CD4-positive, alpha-beta memory T cell (primary cell): ENCODE measurements around the gene CCDC102A. TPM values are rescaled to one million over a fixed set of nuclear protein-coding genes. Genes with fewer than 3 reads are reported as not detected.

Source experiments
- CTCF ChIA-PET: fragments of 350-600 bp; sonication (Branson Sonifier 250); formaldehyde crosslinking; loops from one replicate; lab custom pipeline; 2021; ENCODE audit warnings: inconsistent platforms; ENCODE audit not compliant: partially characterized antibody; lab: Charles Lee
- POLR2A ChIA-PET: fragments of 350-600 bp; sonication (Branson Sonifier 250); formaldehyde crosslinking; loops from one replicate; lab custom pipeline; 2021; ENCODE audit not compliant: partially characterized antibody; lab: Charles Lee
- DNase-seq, 5 donors: peaks; one replicate each; pipeline versions ENCODE4 v3.0.0 to v3.0.0-alpha.2; 2020 to 2022; ENCODE audit warnings: mixed read lengths in 1 of 5
- H3K27ac ChIP-seq: one replicate; pipeline ENCODE4 v1.7.0; 2013; ENCODE audit warnings: low read depth, low read length
- H3K27me3 ChIP-seq: 2 replicates; pipeline ENCODE4 v1.7.0; 2013; ENCODE audit warnings: mild to moderate bottlenecking, low read length, moderate library complexity; ENCODE audit not compliant: insufficient read depth
- H3K36me3 ChIP-seq: 2 replicates; pipeline ENCODE4 v1.7.0; 2013; ENCODE audit warnings: mild to moderate bottlenecking, low read length, moderate library complexity; ENCODE audit not compliant: insufficient read depth
- H3K4me1 ChIP-seq: 2 replicates; pipeline ENCODE4 v1.7.0; 2013; ENCODE audit warnings: mild to moderate bottlenecking, low read length, moderate library complexity; ENCODE audit not compliant: insufficient read depth
- H3K4me3 ChIP-seq, 2 donors: one replicate each; pipeline ENCODE4 v1.7.0; 2013; ENCODE audit warnings: low read length in 2 of 2, mild to moderate bottlenecking in 1 of 2
- H3K9me3 ChIP-seq, 2 donors: one replicate each; pipeline ENCODE4 v1.7.0; 2013; ENCODE audit warnings: low read length in 2 of 2, control low read depth in 1 of 2; ENCODE audit not compliant: control insufficient read depth in 1 of 2
- H3K27ac Mint-ChIP-seq, 7 donors: one replicate each; pipeline ENCODE4 v1.8.0; 2020 to 2021; ENCODE audit warnings: mixed read lengths in 7 of 7, mild to moderate bottlenecking in 6 of 7, inconsistent platforms in 3 of 7, moderate library complexity in 3 of 7
- H3K27me3 Mint-ChIP-seq, 2 donors: one replicate each; pipeline ENCODE4 v1.8.0; 2020 to 2021; ENCODE audit warnings: mixed read lengths in 2 of 2
- H3K36me3 Mint-ChIP-seq, 2 donors: one replicate each; pipeline ENCODE4 v1.8.0; 2020 to 2021; ENCODE audit warnings: mixed read lengths in 2 of 2, inconsistent platforms in 1 of 2, mild to moderate bottlenecking in 1 of 2
- H3K4me1 Mint-ChIP-seq, 4 donors: one replicate each; pipeline ENCODE4 v1.8.0; 2020 to 2021; ENCODE audit warnings: mixed read lengths in 4 of 4, mild to moderate bottlenecking in 1 of 4
- H3K4me3 Mint-ChIP-seq, 8 donors: one replicate each; pipeline ENCODE4 v1.8.0; 2020 to 2021; ENCODE audit warnings: mixed read lengths in 8 of 8, mild to moderate bottlenecking in 7 of 8, moderate library complexity in 6 of 8, inconsistent platforms in 3 of 8
- H3K9me3 Mint-ChIP-seq, 8 donors: one replicate each; pipeline ENCODE4 v1.8.0; 2020 to 2021; ENCODE audit warnings: mixed read lengths in 8 of 8, mild to moderate bottlenecking in 5 of 8, inconsistent platforms in 3 of 8, moderate library complexity in 1 of 8
- intact Hi-C: fragments of 100-400 bp; cut with micrococcal nuclease; formaldehyde crosslinking; loops from one replicate; pipeline ENCODE4 v1.15.1; 2023
- polyA plus RNA-seq, 2 donors: library from polyadenylated mRNA; unstranded; fragments of 300-500 nt; fragmentation: Illumina TruSeq; gene quantifications; one replicate each; pipeline ENCODE4 v1.2.3, GENCODE V29; 2021
- total RNA-seq, 2 experiments: library from RNA; stranded (reverse); gene quantifications; one replicate each; pipeline ENCODE4 v1.2.3, GENCODE V29; 2021

CCDC102A gene
- total and polyA plus RNA-seq, 4 experiments from 2014 or later: 1.2 to 9.9 (median 5.1) TPM

- POLR2A ChIA-PET: interaction anchor here (0.6 to 3.0 kb wide), 7 partner anchors 14 to 233 kb away, joined by 3 to 9 read pairs (median 4); partner anchors contain the start of genes CCDC102A and KATNB1
- H3K27ac ChIP-seq: no peak overlapping the region
- H3K27me3 ChIP-seq: no peaks in the 10 kb centered on the region
- H3K4me1 ChIP-seq: peaks cover 30% of the 10 kb centered on the region
- Mint-ChIP-seq H3K36me3 (peaks cover 0 to 2% of the 10 kb centered on the region in 2 donors), H3K27me3 (no peaks in the 10 kb centered on the region), H3K4me1 (peaks cover 15 to 43% (median 31%) of the 10 kb centered on the region in 4 donors), H3K4me3 (peak overlapping the region in 2 of 8 donors; percentile 43 to 57), H3K27ac (peak overlapping the region; percentile 51 to 86 (median 58)), H3K9me3 (no peaks in the 10 kb centered on the region)
- DNase-seq: no peak
- H3K4me3 ChIP-seq: no peak overlapping the region
- H3K9me3 ChIP-seq: no peaks in the 10 kb centered on the region
- CTCF ChIA-PET: interaction anchor here (0.5 to 8.9 kb wide), 24 partner anchors 13 to 1085 kb away, joined by 3 to 190 read pairs (median 5); partner anchors contain the start of genes ADGRG5, CCDC102A and KATNB1
- intact Hi-C loops: loop anchor here (2.0 to 5.0 kb wide), 4 partner anchors 160 to 424 kb away; partner anchors contain the start of genes KATNB1, USB1 and ZNF319
- no peaks in the 10 kb centered on the region for H3K36me3 ChIP-seq
Measured at GRCh38 chr16:57577214-57577613, 40.8 kb upstream of the CCDC102A start.

GRCh38 chr16:57576429-57576870 lies 40.1 kb upstream of the CCDC102A start:
- Histone ChIP-seq H3K4me3 (no peak overlapping the region), H3K36me3 (no peaks in the 10 kb centered on the region), H3K27me3 (no peaks in the 10 kb centered on the region), H3K9me3 (no peaks in the 10 kb centered on the region), H3K4me1 (peaks cover 30% of the 10 kb centered on the region), H3K27ac (no peak overlapping the region)
- POLR2A ChIA-PET: interaction anchor here (0.7 to 3.0 kb wide), 5 partner anchors 16 to 159 kb away, joined by 3 to 9 read pairs (median 4); partner anchors contain the start of genes CCDC102A and KATNB1
- H3K27ac Mint-ChIP-seq: peak overlapping the region in 5 of 7 donors; percentile 6 to 65 (median 42)
- no peaks in the 10 kb centered on the region for H3K9me3 Mint-ChIP-seq
- H3K4me3 Mint-ChIP-seq: peak overlapping the region in 2 of 8 donors; percentile 21 to 27
- intact Hi-C loops: loop anchor here (1.0 to 5.0 kb wide), 7 partner anchors 15 to 424 kb away; partner anchors contain the start of genes KATNB1, USB1 and ZNF319
- H3K36me3 Mint-ChIP-seq: peaks cover 0 to 2% of the 10 kb centered on the region in 2 donors
- no peaks in the 10 kb centered on the region for H3K27me3 Mint-ChIP-seq
- DNase-seq: peak; percentile 69 to 79 (median 73)
- CTCF ChIA-PET: interaction anchor here (0.6 to 8.9 kb wide), 34 partner anchors 10 to 550 kb away, joined by 3 to 190 read pairs (median 4); partner anchors contain the start of genes ADGRG5, CCDC102A and KATNB1
- peaks cover 15 to 43% (median 31%) of the 10 kb centered on the region in 4 donors for H3K4me1 Mint-ChIP-seq

- ChIA-PET CTCF (interaction anchor here (0.6 to 8.9 kb wide), 26 partner anchors 9 to 550 kb away, joined by 3 to 190 read pairs (median 5); partner anchors contain the start of genes ADGRG5, CCDC102A and KATNB1), POLR2A (interaction anchor here (1.2 to 3.0 kb wide), 3 partner anchors 17 to 38 kb away, joined by 4 to 9 read pairs (median 9); partner anchors contain the start of gene CCDC102A)
- DNase-seq: no peak
- peaks cover 0 to 4% of the 10 kb centered on the region in 2 donors for H3K36me3 Mint-ChIP-seq
- intact Hi-C loops: loop anchor here (1.0 to 5.0 kb wide), 7 partner anchors 16 to 425 kb away; partner anchors contain the start of genes KATNB1, USB1 and ZNF319
- Histone ChIP-seq H3K4me3 (no peak overlapping the region), H3K27ac (no peak overlapping the region), H3K36me3 (no peaks in the 10 kb centered on the region), H3K27me3 (no peaks in the 10 kb centered on the region), H3K9me3 (no peaks in the 10 kb centered on the region), H3K4me1 (peaks cover 30% of the 10 kb centered on the region)
- no peaks in the 10 kb centered on the region for H3K27me3 Mint-ChIP-seq
- H3K9me3 Mint-ChIP-seq: no peaks in the 10 kb centered on the region
- no peak overlapping the region for H3K4me3 Mint-ChIP-seq
- H3K4me1 Mint-ChIP-seq: peaks cover 15 to 42% (median 31%) of the 10 kb centered on the region in 4 donors
- H3K27ac Mint-ChIP-seq: no peak overlapping the region
Measured at GRCh38 chr16:57575468-57576277, 39.3 kb upstream of the CCDC102A start.

GRCh38 chr16:57574646-57575467 lies 38.5 kb upstream of the CCDC102A start:
- DNase-seq: no peak
- peaks cover 15 to 38% (median 31%) of the 10 kb centered on the region in 4 donors for H3K4me1 Mint-ChIP-seq
- Histone ChIP-seq H3K9me3 (no peaks in the 10 kb centered on the region), H3K4me1 (peaks cover 30% of the 10 kb centered on the region), H3K27me3 (no peaks in the 10 kb centered on the region), H3K4me3 (no peak overlapping the region), H3K36me3 (no peaks in the 10 kb centered on the region), H3K27ac (no peak overlapping the region)
- POLR2A ChIA-PET: no interaction called here
- H3K9me3 Mint-ChIP-seq: no peaks in the 10 kb centered on the region
- intact Hi-C loops: loop anchor here (5.0 kb wide), 2 partner anchors 162 to 182 kb away; partner anchors contain the start of gene KATNB1
- H3K27me3 Mint-ChIP-seq: no peaks in the 10 kb centered on the region
- CTCF ChIA-PET: interaction anchor here (1.2 to 8.9 kb wide), 10 partner anchors 11 to 161 kb away, joined by 4 to 190 read pairs (median 18); partner anchors contain the start of genes ADGRG5, CCDC102A and KATNB1
- H3K27ac Mint-ChIP-seq: peak overlapping the region in 1 of 7 donors; percentile 39
- H3K4me3 Mint-ChIP-seq: no peak overlapping the region
- H3K36me3 Mint-ChIP-seq: peaks cover 3 to 4% of the 10 kb centered on the region in 2 donors

- no peaks in the 10 kb centered on the region for H3K9me3 ChIP-seq
- ChIA-PET CTCF (interaction anchor here (1.0 to 7.3 kb wide), 5 partner anchors 10 to 162 kb away, joined by 3 to 70 read pairs (median 16); partner anchors contain the start of gene KATNB1), POLR2A (no interaction called here)
- H3K27me3 ChIP-seq: no peaks in the 10 kb centered on the region
- H3K9me3 Mint-ChIP-seq: peaks cover 0 to 6% (median 0%) of the 10 kb centered on the region in 8 donors
- no peak overlapping the region for H3K4me3 Mint-ChIP-seq
- H3K27ac Mint-ChIP-seq: no peak overlapping the region
- DNase-seq: no peak
- H3K4me1 Mint-ChIP-seq: peaks cover 15 to 31% (median 25%) of the 10 kb centered on the region in 4 donors
- intact Hi-C loops: no loop called here
- H3K4me3 ChIP-seq: no peak overlapping the region
- H3K36me3 ChIP-seq: no peaks in the 10 kb centered on the region
- H3K27me3 Mint-ChIP-seq: no peaks in the 10 kb centered on the region
- peaks cover 27% of the 10 kb centered on the region for H3K4me1 ChIP-seq
- H3K36me3 Mint-ChIP-seq: peaks cover 4 to 11% of the 10 kb centered on the region in 2 donors
- no peak overlapping the region for H3K27ac ChIP-seq
Measured at GRCh38 chr16:57574086-57574485, 37.7 kb upstream of the CCDC102A start.

GRCh38 chr16:57572978-57573728 lies 36.8 kb upstream of the CCDC102A start:
- peak overlapping the region in 1 of 8 donors; percentile 20 for H3K4me3 Mint-ChIP-seq
- ChIA-PET POLR2A (no interaction called here), CTCF (interaction anchor here (1.0 to 1.5 kb wide), 3 partner anchors 12 to 77 kb away, joined by 3 to 5 read pairs (median 4); no protein-coding TSS in a partner anchor)
- DNase-seq: no peak
- Histone ChIP-seq H3K9me3 (no peaks in the 10 kb centered on the region), H3K36me3 (no peaks in the 10 kb centered on the region), H3K27me3 (no peaks in the 10 kb centered on the region), H3K4me1 (peaks cover 18% of the 10 kb centered on the region), H3K4me3 (no peak overlapping the region), H3K27ac (no peak overlapping the region)
- H3K27me3 Mint-ChIP-seq: no peaks in the 10 kb centered on the region
- intact Hi-C loops: no loop called here
- peaks cover 10 to 22% (median 17%) of the 10 kb centered on the region in 4 donors for H3K4me1 Mint-ChIP-seq
- H3K27ac Mint-ChIP-seq: peak overlapping the region in 2 of 7 donors; percentile 29 to 88
- peaks cover 4 to 18% of the 10 kb centered on the region in 2 donors for H3K36me3 Mint-ChIP-seq
- peaks cover 0 to 6% (median 0%) of the 10 kb centered on the region in 8 donors for H3K9me3 Mint-ChIP-seq
